Esophagus muscularis mucosa (tissue), 4 donors: ENCODE data around the gene OFD1. TPM values are rescaled to one million over a fixed set of nuclear protein-coding genes. Genes with fewer than 3 reads are reported as not detected.
A peak's percentile ranks its signal among the peaks of the same experiment; 100 is the strongest.

Experiments used
- DNase-seq: peaks from one replicate; pipeline ENCODE4 v3.0.0-alpha.2; 2017; ENCODE audit errors: extremely low spot score
- H3K27ac ChIP-seq, 4 donors: fragments of 200-600 bp; sonication (generic); replicated peaks in 1 of 4; 1 replicate in 3 of 4; 2 replicates in 1 of 4; pipeline ENCODE4 v1.5.1; 2016 to 2019; ENCODE audit warnings: mild to moderate bottlenecking in 1 of 4
- H3K27me3 ChIP-seq, 4 donors: fragments of 200-600 bp; sonication (generic); one replicate each; pipeline versions ENCODE4 v1.5.1 to v1.6.0; 2016 to 2019
- H3K36me3 ChIP-seq, 4 donors: fragments of 200-600 bp; sonication (generic); one replicate each; pipeline ENCODE4 v1.5.1; 2016 to 2019
- H3K4me1 ChIP-seq, 4 donors: fragments of 200-600 bp; sonication (generic); one replicate each; pipeline ENCODE4 v1.5.1; 2016 to 2019
- H3K4me3 ChIP-seq, 4 donors: fragments of 200-600 bp; sonication (generic); 1 replicate in 2 of 4; 2 replicates in 2 of 4; pipeline ENCODE4 v1.5.1; 2016 to 2019; ENCODE audit warnings: mild to moderate bottlenecking in 4 of 4, moderate library complexity in 1 of 4
- H3K9me3 ChIP-seq, 4 donors: fragments of 200-600 bp; sonication (generic); 1 replicate in 3 of 4; 2 replicates in 1 of 4; pipeline ENCODE4 v1.5.1; 2016 to 2019
- EP300 ChIP-seq: sonication (generic); formaldehyde crosslinking; IDR thresholded peaks from one replicate; pipeline ENCODE4 v1.6.1; 2017; ENCODE audit warnings: antibody characterized with exemption
- POLR2A ChIP-seq: fragments of 450-650 bp; IDR thresholded peaks from one replicate; pipeline ENCODE4 v1.6.1; 2017; ENCODE audit warnings: antibody characterized with exemption, moderate library complexity, mild to moderate bottlenecking, low read depth
- POLR2AphosphoS5 ChIP-seq, 2 donors: sonication (generic); formaldehyde crosslinking; IDR thresholded peaks; one replicate each; pipeline ENCODE4 v1.6.1; 2017; ENCODE audit warnings: antibody characterized with exemption in 2 of 2
- WGBS: methylation state at CpG from one replicate; pipeline ENCODE4 v1.1.5; 2018; 5-methylcytosine and 5-hydroxymethylcytosine counted together
- intact Hi-C: fragments of 100-400 bp; cut with DNase I; formaldehyde crosslinking; loops from one replicate; pipeline ENCODE4 v1.15.1; 2023
- total RNA-seq, 4 donors: library from RNA; depleted of rRNA; stranded (reverse); fragments of >200 nt; gene quantifications; one replicate each; pipeline versions ENCODE4 v1.1.0 to v1.2.1, GENCODE V29; 2016
- TF ChIP-seq, protein P1 (sequence below), 3 experiments: fragments of 200-600 bp in 2 of 3; fragments of 450-650 bp in 1 of 3; sonication (generic) in 2 of 3; IDR thresholded peaks; one replicate each; pipeline ENCODE4 v1.5.1; 2017 to 2019; ENCODE audit warnings: antibody characterized with exemption in 3 of 3, mild to moderate bottlenecking in 2 of 3, moderate library complexity in 1 of 3

OFD1 gene
- total RNA-seq, 4 donors from 2014 or later: 12.6 to 17.2 (median 14.8) TPM

DNA sequence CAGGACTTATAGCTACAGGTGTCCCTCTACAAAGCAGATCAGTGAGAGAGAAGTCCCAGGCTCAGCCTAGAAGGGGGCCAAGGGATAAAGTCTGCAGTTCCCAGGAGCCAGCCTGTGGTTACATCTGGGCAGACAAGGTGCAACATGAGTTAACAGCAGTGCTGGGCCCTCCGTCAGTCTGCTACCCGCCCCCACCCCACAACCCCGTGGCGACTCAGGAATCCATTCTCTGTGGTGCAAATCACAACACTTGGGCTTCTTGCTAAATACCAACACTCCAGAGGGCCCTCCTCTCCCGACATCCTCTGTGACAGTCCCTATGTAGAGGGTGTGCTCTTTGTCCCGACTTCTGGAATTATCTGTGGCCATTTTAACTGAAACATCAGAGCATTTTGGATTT, 68.6 kb downstream of the OFD1 start:
- TF ChIP-seq POLR2A (no peak), POLR2AphosphoS5 (IDR thresholded peaks at IDR 0.05) (no peak), EP300 (no peak)
- TF ChIP-seq, protein P1, sequence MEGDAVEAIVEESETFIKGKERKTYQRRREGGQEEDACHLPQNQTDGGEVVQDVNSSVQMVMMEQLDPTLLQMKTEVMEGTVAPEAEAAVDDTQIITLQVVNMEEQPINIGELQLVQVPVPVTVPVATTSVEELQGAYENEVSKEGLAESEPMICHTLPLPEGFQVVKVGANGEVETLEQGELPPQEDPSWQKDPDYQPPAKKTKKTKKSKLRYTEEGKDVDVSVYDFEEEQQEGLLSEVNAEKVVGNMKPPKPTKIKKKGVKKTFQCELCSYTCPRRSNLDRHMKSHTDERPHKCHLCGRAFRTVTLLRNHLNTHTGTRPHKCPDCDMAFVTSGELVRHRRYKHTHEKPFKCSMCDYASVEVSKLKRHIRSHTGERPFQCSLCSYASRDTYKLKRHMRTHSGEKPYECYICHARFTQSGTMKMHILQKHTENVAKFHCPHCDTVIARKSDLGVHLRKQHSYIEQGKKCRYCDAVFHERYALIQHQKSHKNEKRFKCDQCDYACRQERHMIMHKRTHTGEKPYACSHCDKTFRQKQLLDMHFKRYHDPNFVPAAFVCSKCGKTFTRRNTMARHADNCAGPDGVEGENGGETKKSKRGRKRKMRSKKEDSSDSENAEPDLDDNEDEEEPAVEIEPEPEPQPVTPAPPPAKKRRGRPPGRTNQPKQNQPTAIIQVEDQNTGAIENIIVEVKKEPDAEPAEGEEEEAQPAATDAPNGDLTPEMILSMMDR (IDR thresholded peaks at IDR 0.05): no peak
- Histone ChIP-seq H3K9me3 (no peaks in the 10 kb centered on the region), H3K27me3 (no peaks in the 10 kb centered on the region), H3K36me3 (no peaks in the 10 kb centered on the region), H3K4me3 (no peak overlapping the region), H3K27ac (no peak overlapping the region), H3K4me1 (peaks cover 0 to 6% (median 0%) of the 10 kb centered on the region in 4 donors)
- intact Hi-C loops: no loop called here
- 40% methylated on average over 4 of the region's 6 CpGs for WGBS
- DNase-seq: no peak

DNA sequence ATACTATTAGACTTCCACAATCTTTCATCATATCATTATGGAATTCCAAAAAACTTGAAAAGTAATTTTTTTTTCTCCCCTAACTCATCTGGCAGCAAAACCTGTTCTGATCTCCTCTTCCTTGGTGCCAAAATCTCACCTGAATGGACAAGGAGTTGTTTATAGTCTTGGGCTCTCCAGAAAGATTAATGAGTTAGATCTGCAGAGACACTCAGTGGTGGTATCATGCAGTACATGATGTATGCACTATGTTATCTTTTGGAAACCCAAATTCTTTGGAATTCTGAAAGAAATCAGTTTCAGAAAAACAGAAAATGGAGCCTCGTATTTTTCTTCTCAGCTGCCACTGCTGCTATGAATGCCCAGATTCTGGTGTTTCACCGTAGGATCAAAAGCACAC, 70.7 kb downstream of the OFD1 start:
- no peak overlapping the region for H3K27ac ChIP-seq
- intact Hi-C loops: no loop called here
- H3K9me3 ChIP-seq: no peaks in the 10 kb centered on the region
- TF ChIP-seq, protein P1 (IDR thresholded peaks at IDR 0.05): peak in 1 of 3 experiments; percentile 10
- no peak for TF ChIP-seq POLR2AphosphoS5 (IDR thresholded peaks at IDR 0.05)
- no peak for DNase-seq
- H3K36me3 ChIP-seq: no peaks in the 10 kb centered on the region
- 77% methylated on average over 2 of the region's 2 CpGs for WGBS
- H3K27me3 ChIP-seq: no peaks in the 10 kb centered on the region
- peaks cover 0 to 9% (median 0%) of the 10 kb centered on the region in 4 donors for H3K4me1 ChIP-seq
- H3K4me3 ChIP-seq: no peak overlapping the region

DNA sequence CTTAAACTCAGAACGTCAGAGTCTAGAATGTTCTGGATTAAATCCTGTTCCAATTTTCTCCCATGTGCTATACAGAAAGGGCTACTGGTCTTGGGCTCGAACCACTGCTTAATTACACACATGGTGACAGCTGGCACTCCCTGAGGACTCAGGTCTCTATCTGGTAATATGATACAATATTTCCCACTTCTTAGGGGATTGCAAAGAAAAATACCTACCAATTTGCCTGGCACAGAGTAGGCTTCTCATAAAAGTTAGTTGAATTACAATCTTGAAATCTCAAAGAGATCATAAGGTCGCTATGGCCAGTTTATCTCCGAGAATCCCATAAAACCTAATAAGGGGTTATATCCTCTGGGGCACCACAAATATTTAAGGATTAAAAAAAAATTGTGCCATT, 73.7 kb downstream of the OFD1 start:
- no peak for DNase-seq
- no peak overlapping the region for H3K27ac ChIP-seq
- intact Hi-C loops: no loop called here
- no peaks in the 10 kb centered on the region for H3K27me3 ChIP-seq
- H3K9me3 ChIP-seq: no peaks in the 10 kb centered on the region
- no peaks in the 10 kb centered on the region for H3K36me3 ChIP-seq
- no peak for TF ChIP-seq POLR2AphosphoS5 (IDR thresholded peaks at IDR 0.05)
- TF ChIP-seq, protein P1 (IDR thresholded peaks at IDR 0.05): no peak
- no peak for TF ChIP-seq POLR2A
- no peak for TF ChIP-seq EP300
- H3K4me1 ChIP-seq: peaks cover 0 to 9% (median 0%) of the 10 kb centered on the region in 4 donors
- 78% methylated on average over 4 of the region's 4 CpGs for WGBS
- no peak overlapping the region for H3K4me3 ChIP-seq

DNA sequence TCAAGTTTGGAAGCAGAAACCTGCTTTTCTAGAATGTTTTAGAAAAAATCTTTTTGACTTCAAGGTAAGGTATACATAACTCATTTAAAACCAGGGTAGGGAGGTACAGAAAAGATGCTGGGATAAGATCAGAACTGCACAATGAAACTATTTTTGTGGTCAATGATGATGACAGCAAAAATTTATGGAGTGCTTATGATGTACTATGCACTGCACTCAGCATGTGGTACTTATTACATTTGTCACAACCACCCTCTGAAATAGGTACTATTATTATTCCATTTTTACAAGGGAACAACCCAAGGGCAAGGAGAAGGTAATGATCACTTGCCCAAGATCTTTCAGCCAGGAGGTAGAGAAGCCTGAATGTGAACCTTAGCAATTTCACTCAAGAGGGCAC, 74.3 kb downstream of the OFD1 start:
- Histone ChIP-seq H3K9me3 (no peaks in the 10 kb centered on the region), H3K27me3 (no peaks in the 10 kb centered on the region), H3K36me3 (no peaks in the 10 kb centered on the region), H3K4me1 (peaks cover 0 to 9% (median 0%) of the 10 kb centered on the region in 4 donors), H3K4me3 (no peak overlapping the region), H3K27ac (no peak overlapping the region)
- no peak for DNase-seq
- intact Hi-C loops: no loop called here
- TF ChIP-seq, protein P1 (IDR thresholded peaks at IDR 0.05): no peak
- TF ChIP-seq POLR2AphosphoS5 (IDR thresholded peaks at IDR 0.05) (no peak), EP300 (no peak), POLR2A (no peak)

DNA sequence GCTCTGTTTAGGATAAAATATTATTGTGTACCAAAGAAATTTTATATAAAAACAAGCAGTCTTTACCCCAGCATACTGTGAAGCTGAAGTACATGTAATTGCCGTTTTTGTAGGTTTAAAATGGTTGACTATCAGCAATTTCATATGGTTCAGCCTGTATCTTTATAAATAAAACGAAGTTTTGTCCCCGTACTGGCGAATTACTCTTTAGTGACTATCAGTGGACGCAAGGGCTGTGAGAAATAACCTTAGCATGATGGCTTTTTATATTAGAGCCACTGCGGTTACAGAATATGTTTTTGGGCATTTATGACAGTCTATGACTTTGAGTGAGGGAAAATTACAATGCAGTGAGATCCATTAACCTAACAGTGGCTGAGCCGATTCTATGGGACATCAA, 81.1 kb downstream of the OFD1 start:
- 83% methylated on average over 7 of the region's 7 CpGs for WGBS
- DNase-seq: no peak
- intact Hi-C loops: no loop called here
- Histone ChIP-seq H3K4me3 (peak overlapping the region in 1 of 4 donors; percentile 0), H3K27ac (no peak overlapping the region), H3K36me3 (no peaks in the 10 kb centered on the region), H3K27me3 (no peaks in the 10 kb centered on the region), H3K9me3 (no peaks in the 10 kb centered on the region), H3K4me1 (no peaks in the 10 kb centered on the region)
- no peak for TF ChIP-seq POLR2AphosphoS5 (IDR thresholded peaks at IDR 0.05)
- TF ChIP-seq POLR2A: no peak
- TF ChIP-seq, protein P1 (IDR thresholded peaks at IDR 0.05): no peak
- TF ChIP-seq EP300: no peak
